ENCODE results near the gene GABBR2. TPM values are rescaled to one million over a fixed set of nuclear protein-coding genes. Genes with fewer than 3 reads are reported as not detected.

The GABBR2 gene
- total RNA-seq, 1 experiment from 2014 or later, result 6.3 TPM

GRCh38 chr9:98516205-98516896 is 192.4 kb downstream of the GABBR2 start:
- CTCF ChIA-PET, result no interaction called here
- no peak for ATAC-seq
- H3K4me3 ChIP-seq (ENCODE audit: low read depth in 2 of 2, low read length in 2 of 2), result no peak overlapping the region
- intact Hi-C loops (cut with micrococcal nuclease; ENCODE audit: unreplicated experiment), result no loop called here
- TF ChIP-seq CTCF (IDR thresholded peaks at IDR 0.05), result no peak
- no peak for TF ChIP-seq REST (IDR thresholded peaks at IDR 0.05; ENCODE audit: insufficient read depth in 1 of 2, low read depth in 2 of 2, low read length in 1 of 2)
- TF ChIP-seq SIN3A (IDR thresholded peaks at IDR 0.05; ENCODE audit: borderline replicate concordance, insufficient read depth, low read depth, low read length), result no peak
- TF ChIP-seq POLR2AphosphoS5 (IDR thresholded peaks at IDR 0.05; ENCODE audit: low read depth, low read length), result no peak
- no peak for TF ChIP-seq TCF7L2 (IDR thresholded peaks at IDR 0.05; ENCODE audit: low read depth, low read length)
- H3K36me3 ChIP-seq (ENCODE audit: control insufficient read depth, insufficient read depth, low read length), result no peaks in the 10 kb centered on the region
- BruUV-seq (replicated peaks), result no TSS peak
- H3K4me1 ChIP-seq (ENCODE audit: control insufficient read depth, insufficient read depth, low read length), result no peaks in the 10 kb centered on the region
- DNase-seq (ENCODE audit: low read depth, low spot score), result no peak
- no peaks in the 10 kb centered on the region for H3K9me3 ChIP-seq (ENCODE audit: control insufficient read depth, insufficient read depth, low read depth, low read length)
- no peaks in the 10 kb centered on the region for H3K27me3 ChIP-seq (ENCODE audit: control insufficient read depth, insufficient read depth, low read length)
- in situ Hi-C loops (cut with HindIII; ENCODE audit: low pct_unique_long_range_greater_than_20kb, low sequenced_read_pairs), result no loop called here
- H3K27ac ChIP-seq (ENCODE audit: low read length), result no peak overlapping the region
- POLR2A ChIA-PET, result no interaction called here

GRCh38 chr9:98515506-98516204 is 193.1 kb downstream of the GABBR2 start:
- Histone ChIP-seq H3K27ac (ENCODE audit: low read length) (no peak overlapping the region), H3K27me3 (ENCODE audit: control insufficient read depth, insufficient read depth, low read length) (no peaks in the 10 kb centered on the region), H3K36me3 (ENCODE audit: control insufficient read depth, insufficient read depth, low read length) (no peaks in the 10 kb centered on the region), H3K9me3 (ENCODE audit: control insufficient read depth, insufficient read depth, low read depth, low read length) (no peaks in the 10 kb centered on the region), H3K4me1 (ENCODE audit: control insufficient read depth, insufficient read depth, low read length) (no peaks in the 10 kb centered on the region), H3K4me3 (ENCODE audit: low read depth in 2 of 2, low read length in 2 of 2) (no peak overlapping the region)
- intact Hi-C loops (cut with micrococcal nuclease; ENCODE audit: unreplicated experiment), result no loop called here
- ChIA-PET CTCF (no interaction called here), POLR2A (no interaction called here)
- DNase-seq (ENCODE audit: low read depth, low spot score) (no peak), ATAC-seq (no peak)
- in situ Hi-C loops (cut with HindIII; ENCODE audit: low pct_unique_long_range_greater_than_20kb, low sequenced_read_pairs), result no loop called here
- BruUV-seq (replicated peaks), result no TSS peak
- no peak for TF ChIP-seq POLR2AphosphoS5 (IDR thresholded peaks at IDR 0.05; ENCODE audit: low read depth, low read length)
- TF ChIP-seq TCF7L2 (IDR thresholded peaks at IDR 0.05; ENCODE audit: low read depth, low read length), result no peak
- TF ChIP-seq SIN3A (IDR thresholded peaks at IDR 0.05; ENCODE audit: borderline replicate concordance, insufficient read depth, low read depth, low read length), result no peak
- TF ChIP-seq REST (IDR thresholded peaks at IDR 0.05; ENCODE audit: insufficient read depth in 1 of 2, low read depth in 2 of 2, low read length in 1 of 2), result no peak
- TF ChIP-seq CTCF (IDR thresholded peaks at IDR 0.05), result no peak
